Heart left ventricle (tissue), 16 donors: Measurements from ENCODE around the gene KRTAP5-9. TPM values are rescaled to one million over a fixed set of nuclear protein-coding genes. Genes with fewer than 3 reads are reported as not detected.

Source experiments
- ATAC-seq, 4 donors: fragments of 200-7000 bp; cut with Tn5 transposase; one replicate each; pipeline ENCODE4 v1.9.1; 2020 to 2022; ENCODE audit warnings: moderate library complexity in 4 of 4, mild to moderate bottlenecking in 3 of 4, moderate number of reproducible peaks in 1 of 4
- DNase-seq, 5 donors: peaks; one replicate each; pipeline ENCODE4 v3.0.0-alpha.2; 2020
- H3K27ac ChIP-seq, 12 donors: fragments of 200-600 bp; sonication (generic) in 4 of 12; one replicate each; pipeline versions ENCODE4 v1.5.0 to v1.8.0; 2016 to 2022; ENCODE audit warnings: mild to moderate bottlenecking in 2 of 12
- H3K27me3 ChIP-seq, 9 donors: fragments of 200-600 bp; sonication (generic) in 2 of 9; one replicate each; pipeline versions ENCODE4 v1.5.1 to v1.8.0; 2016 to 2022; ENCODE audit warnings: mild to moderate bottlenecking in 3 of 9
- H3K36me3 ChIP-seq, 9 donors: fragments of 200-600 bp; sonication (generic) in 2 of 9; one replicate each; pipeline versions ENCODE4 v1.5.0 to v1.8.0; 2018 to 2022; ENCODE audit warnings: mild to moderate bottlenecking in 2 of 9
- H3K4me1 ChIP-seq, 12 donors: fragments of 200-600 bp; sonication (generic) in 4 of 12; one replicate each; pipeline versions ENCODE4 v1.5.0 to v1.8.0; 2016 to 2022; ENCODE audit warnings: mild to moderate bottlenecking in 3 of 12
- H3K4me3 ChIP-seq, 12 donors: fragments of 200-600 bp; sonication (generic) in 4 of 12; one replicate each; pipeline versions ENCODE4 v1.5.0 to v1.8.0; 2017 to 2022; ENCODE audit warnings: mild to moderate bottlenecking in 9 of 12, moderate library complexity in 4 of 12
- H3K9me3 ChIP-seq, 12 donors: fragments of 200-600 bp; sonication (generic) in 4 of 12; one replicate each; pipeline versions ENCODE4 v1.5.0 to v1.8.0; 2016 to 2022; ENCODE audit warnings: mild to moderate bottlenecking in 1 of 12
- POLR2A ChIP-seq, 2 donors: fragments of 450-650 bp; IDR thresholded peaks; one replicate each; pipeline ENCODE4 v1.6.1; 2017; ENCODE audit warnings: antibody characterized with exemption in 2 of 2, mild to moderate bottlenecking in 2 of 2, moderate library complexity in 2 of 2
- WGBS, 4 donors: extraction: QIAGEN DNeasy Blood & Tissue Kit in 2 of 4; methylation state at CpG; one replicate each; pipeline versions ENCODE4 v1.1.5 to v1.1.7; 2013 to 2018; 5-methylcytosine and 5-hydroxymethylcytosine counted together
- intact Hi-C, 10 donors: fragments of 100-400 bp; cut with DNase I; formaldehyde crosslinking; loops; one replicate each; pipeline versions ENCODE4 v1.11.1 to v1.14.2; 2022
- long read RNA-seq, 3 donors: library from polyadenylated mRNA; unstranded; transcript quantifications; one replicate each; pipeline ENCODE4 v2.0.0, GENCODE V29; 2020 to 2021
- polyA plus RNA-seq, 2 donors: library from polyadenylated mRNA; stranded (reverse); fragments of 200-250 nt; gene quantifications; one replicate each; pipeline ENCODE4 v1.2.3, GENCODE V29; 2013
- total RNA-seq, 9 donors: library from RNA; depleted of rRNA in 2 of 9; stranded (reverse); fragments of >200 nt in 2 of 9; fragmentation: NEBNext Ultra II Directional in 3 of 9; extraction: Animal tissue kit (Norgen Biotek cat#: 25700) in 3 of 9; gene quantifications; one replicate each; pipeline versions ENCODE4 v1.1.0 to v1.2.4, GENCODE V29; 2016 to 2023
- TF ChIP-seq, protein P1 (sequence below), 12 donors: fragments of 200-600 bp; sonication (generic) in 4 of 12; IDR thresholded peaks; one replicate each; pipeline versions ENCODE4 v1.5.0 to v1.8.0; 2018 to 2022; ENCODE audit warnings: antibody characterized with exemption in 12 of 12, mild to moderate bottlenecking in 5 of 12
- donor health status: ischemic (EF 13 %, LVEDD 7.1; RV severe dilation, severe dysfunction).
- donor health status: healthy with polysubstance abuse.
- donor health status: DM: no; HTN: yes; CAD: no.
- donor health status: DM: no; HTN: no; CAD: no.
- donor health status: ischemic (EF 25% LVEDD 6.9; RV normal size, moderate dysfunction).
- donor health status: ischemic (EF 25% LVEDD 5.7; RV mildly dilated, moderate dysfunction).
- donor health status: healthy.
- donor health status: DM: yes; HTN: yes; CAD: no.
- donor health status: ischemic (EF 35%, LVEDD 5.7; RV mildly dilated, moderate dysfunction).
- donor health status: nonischemic (EF 11% LVEDD 7.7; RV severe dilation, severe dysfunction).
- donor health status: DM: yes; HTN: yes; CAD: no.
- donor health status: PGD.
- donor health status: ischemic (EF 29% LVEDD 5.4; RV normal size, mild dysfunction).
- donor health status: nonischemic (EF 23%, LVEDD 6.1; RV moderate dilation, normal function).

The KRTAP5-9 gene
- total RNA-seq, result not detected
- polyA plus RNA-seq, result not detected
- long read RNA-seq, donor 1, result 0 reads
- long read RNA-seq, donor 2, result 0 reads
- long read RNA-seq, donor 3, result 0 reads

DNA sequence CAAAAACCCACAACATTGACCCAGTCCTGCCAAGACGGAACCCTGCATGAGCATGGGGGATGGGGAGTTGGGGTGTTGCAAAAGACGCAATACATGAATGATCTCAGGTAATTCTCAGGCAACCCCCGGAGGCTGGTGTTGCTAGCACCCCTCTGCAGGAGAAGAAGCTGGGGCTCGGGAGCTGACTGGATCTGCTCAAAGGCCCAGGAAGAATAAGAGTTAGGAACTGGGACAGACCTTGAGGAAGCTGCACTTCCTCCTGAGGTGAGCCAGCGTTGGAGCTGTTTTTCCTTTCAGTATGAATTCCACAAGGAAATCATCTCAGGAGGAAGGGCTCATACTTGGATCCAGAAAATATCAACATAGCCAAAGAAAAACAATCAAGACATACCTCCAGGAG lies at the start of gene KRTAP5-9:
KRTAP5-9 (plus strand) TSS at position 301 of the 400 bp plus-strand sequence. CDS start 238 bp downstream, outside the sequence.
- TF ChIP-seq POLR2A (IDR thresholded peaks at IDR 0.05), result no peak
- TF ChIP-seq, protein P1, sequence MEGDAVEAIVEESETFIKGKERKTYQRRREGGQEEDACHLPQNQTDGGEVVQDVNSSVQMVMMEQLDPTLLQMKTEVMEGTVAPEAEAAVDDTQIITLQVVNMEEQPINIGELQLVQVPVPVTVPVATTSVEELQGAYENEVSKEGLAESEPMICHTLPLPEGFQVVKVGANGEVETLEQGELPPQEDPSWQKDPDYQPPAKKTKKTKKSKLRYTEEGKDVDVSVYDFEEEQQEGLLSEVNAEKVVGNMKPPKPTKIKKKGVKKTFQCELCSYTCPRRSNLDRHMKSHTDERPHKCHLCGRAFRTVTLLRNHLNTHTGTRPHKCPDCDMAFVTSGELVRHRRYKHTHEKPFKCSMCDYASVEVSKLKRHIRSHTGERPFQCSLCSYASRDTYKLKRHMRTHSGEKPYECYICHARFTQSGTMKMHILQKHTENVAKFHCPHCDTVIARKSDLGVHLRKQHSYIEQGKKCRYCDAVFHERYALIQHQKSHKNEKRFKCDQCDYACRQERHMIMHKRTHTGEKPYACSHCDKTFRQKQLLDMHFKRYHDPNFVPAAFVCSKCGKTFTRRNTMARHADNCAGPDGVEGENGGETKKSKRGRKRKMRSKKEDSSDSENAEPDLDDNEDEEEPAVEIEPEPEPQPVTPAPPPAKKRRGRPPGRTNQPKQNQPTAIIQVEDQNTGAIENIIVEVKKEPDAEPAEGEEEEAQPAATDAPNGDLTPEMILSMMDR (IDR thresholded peaks at IDR 0.05), result no peak
- peaks cover 0 to 9% (median 0%) of the 10 kb centered on the region in 12 donors for H3K4me1 ChIP-seq
- ATAC-seq (peak in 1 of 4 donors; percentile 13), DNase-seq (no peak)
- peaks cover 0 to 11% (median 0%) of the 10 kb centered on the region in 9 donors for H3K27me3 ChIP-seq
- H3K36me3 ChIP-seq, result no peaks in the 10 kb centered on the region
- no peak within 1 kb of the TSS for H3K4me3 ChIP-seq
- WGBS, 4 donors, result 50 to 67% (median 63%) methylated on average over 5 of the region's 5 CpGs
- intact Hi-C loops, result no loop called here
- no peaks in the 10 kb centered on the region for H3K9me3 ChIP-seq
- H3K27ac ChIP-seq, result no peak within 1 kb of the TSS

- ATAC-seq, result peak in 2 of 4 donors; percentile 33 to 57
- WGBS, 4 donors, result 54 to 66% (median 64%) methylated on average over 13 of the region's 13 CpGs
Observed at GRCh38 chr11:71499125-71499524, 49.1 kb upstream of the KRTAP5-9 start.

GRCh38 chr11:71499546-71499945 lies 48.7 kb upstream of the KRTAP5-9 start:
- no peak for DNase-seq
- ATAC-seq, result peak in 3 of 4 donors; percentile 36 to 69 (median 40)
- Histone ChIP-seq H3K4me1 (peaks cover 0 to 21% (median 3%) of the 10 kb centered on the region in 12 donors), H3K36me3 (peaks cover 0 to 84% (median 65%) of the 10 kb centered on the region in 9 donors), H3K4me3 (no peak overlapping the region), H3K27me3 (no peaks in the 10 kb centered on the region), H3K27ac (no peak overlapping the region), H3K9me3 (no peaks in the 10 kb centered on the region)
- intact Hi-C loops, result no loop called here
- WGBS, 4 donors, result 77 to 85% (median 83%) methylated on average over 6 of the region's 6 CpGs
- no peak for TF ChIP-seq POLR2A (IDR thresholded peaks at IDR 0.05)
- TF ChIP-seq, protein P1 (IDR thresholded peaks at IDR 0.05), result no peak

More at GRCh38 chr11:71499125-71499524, 49.1 kb upstream of the KRTAP5-9 start:
- no peak for DNase-seq
- no peak for TF ChIP-seq POLR2A (IDR thresholded peaks at IDR 0.05)
- TF ChIP-seq, protein P1 (IDR thresholded peaks at IDR 0.05), result no peak
- no peak overlapping the region for H3K4me3 ChIP-seq
- H3K36me3 ChIP-seq, result peaks cover 0 to 85% (median 69%) of the 10 kb centered on the region in 9 donors
- intact Hi-C loops, result no loop called here
- no peaks in the 10 kb centered on the region for H3K27me3 ChIP-seq
- no peak overlapping the region for H3K27ac ChIP-seq
- peaks cover 0 to 19% (median 3%) of the 10 kb centered on the region in 12 donors for H3K4me1 ChIP-seq
- no peaks in the 10 kb centered on the region for H3K9me3 ChIP-seq

DNA sequence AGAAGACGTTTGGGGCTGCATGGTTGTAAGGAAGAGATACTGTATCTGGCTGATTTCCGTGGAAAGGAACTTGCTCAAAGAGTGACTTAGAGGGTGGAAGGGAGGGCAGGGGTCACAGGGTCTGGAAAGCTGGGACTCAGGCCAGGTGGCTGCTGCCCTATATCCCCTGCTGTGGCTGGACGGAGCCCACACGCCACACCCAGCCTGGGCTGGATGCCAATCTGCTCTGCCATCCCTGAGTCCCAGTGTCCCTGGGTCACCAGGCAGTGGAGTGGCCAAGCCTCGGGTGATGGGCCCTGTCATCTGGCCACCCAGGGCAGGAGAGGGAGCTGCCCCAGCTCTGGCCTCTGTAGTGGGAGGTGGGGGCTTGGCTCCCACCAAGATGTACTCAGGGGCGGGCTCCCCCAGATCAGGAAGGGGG lies 47.6 kb upstream of the KRTAP5-9 start:
- H3K27me3 ChIP-seq, result no peaks in the 10 kb centered on the region
- ATAC-seq (peak; percentile 80 to 90 (median 86)), DNase-seq (peak in 4 of 5 donors; percentile 50 to 70 (median 53))

More for the DNA sequence above, 47.6 kb upstream of the KRTAP5-9 start:
- peaks cover 0 to 74% (median 55%) of the 10 kb centered on the region in 9 donors for H3K36me3 ChIP-seq
- no peaks in the 10 kb centered on the region for H3K9me3 ChIP-seq
- H3K4me1 ChIP-seq, result peaks cover 0 to 21% (median 3%) of the 10 kb centered on the region in 12 donors
- H3K27ac ChIP-seq, result no peak overlapping the region
- WGBS, 4 donors, result 34 to 44% (median 42%) methylated on average over 3 to 6 of the region's 6 CpGs
- intact Hi-C loops, result loop anchor here in 1 of 10 donors (10.0 kb wide), 1 partner anchor 64 kb away; the partner anchor contains the start of gene KRTAP5-10
- TF ChIP-seq POLR2A (IDR thresholded peaks at IDR 0.05), result no peak
- TF ChIP-seq, protein P1 (IDR thresholded peaks at IDR 0.05), result no peak
- H3K4me3 ChIP-seq, result no peak overlapping the region
